Neural cell (in vitro differentiated cells): ENCODE data around the gene CTDNEP1. TPM values are rescaled to one million over a fixed set of nuclear protein-coding genes. Genes with fewer than 3 reads are reported as not detected.

Experiments
- H2AFZ ChIP-seq: fragments of 200-600, 300-800 bp; sonication (generic), shearing (Covaris generic); 2 replicates; pipeline ENCODE4 v1.6.0; 2014; ENCODE audit warnings: low read depth, mild to moderate bottlenecking, antibody characterized with exemption, low read length, moderate library complexity
- H3F3A ChIP-seq: fragments of 200-600 bp; shearing (Covaris generic); 2 replicates; pipeline ENCODE4 v1.6.1; 2016; ENCODE audit warnings: mild to moderate bottlenecking, moderate library complexity, mixed read lengths, antibody characterized with exemption, low read length; ENCODE audit not compliant: insufficient read depth, poor library complexity, severe bottlenecking
- H3K27ac ChIP-seq: fragments of 200-600, 300-800 bp; sonication (generic), shearing (Covaris generic); 2 replicates; pipeline ENCODE4 v1.5.1; 2014; ENCODE audit warnings: mild to moderate bottlenecking, low read length, moderate library complexity
- H3K27me3 ChIP-seq: fragments of 300-800, 200-600 bp; sonication (generic), shearing (Covaris generic); 2 replicates; pipeline ENCODE4 v1.6.0; 2014; ENCODE audit warnings: mild to moderate bottlenecking, low read depth, low read length, moderate library complexity; ENCODE audit not compliant: insufficient read depth
- H3K36me3 ChIP-seq: fragments of 300-800, 200-600 bp; sonication (generic), shearing (Covaris generic); 2 replicates; pipeline ENCODE4 v1.5.1; 2014; ENCODE audit warnings: mild to moderate bottlenecking, antibody characterized with exemption, low read length, moderate library complexity; ENCODE audit not compliant: insufficient read depth
- H3K4me2 ChIP-seq: fragments of 300-800, 200-600 bp; sonication (generic), shearing (Covaris generic); 2 replicates; pipeline ENCODE4 v1.6.0; 2014; ENCODE audit warnings: mild to moderate bottlenecking, low read length
- H3K4me3 ChIP-seq: fragments of 300-800, 200-600 bp; sonication (generic), shearing (Covaris generic); 2 replicates; pipeline ENCODE4 v1.5.1; 2014; ENCODE audit warnings: mild to moderate bottlenecking, low read length, moderate library complexity
- H3K79me2 ChIP-seq: fragments of 200-600 bp; shearing (Covaris generic); replicated peaks from 2 replicates; pipeline ENCODE4 v1.6.0; 2014; ENCODE audit warnings: mild to moderate bottlenecking, low read length, moderate library complexity; ENCODE audit not compliant: insufficient read depth
- H3K9ac ChIP-seq: fragments of 300-800, 200-600 bp; sonication (generic), shearing (Covaris generic); 2 replicates; pipeline ENCODE4 v1.6.1; 2016; ENCODE audit warnings: mild to moderate bottlenecking, low read length, mixed read lengths
- H3K9me2 ChIP-seq: fragments of 200-600 bp; shearing (Covaris generic); 2 replicates; pipeline ENCODE4 v1.6.1; 2016; ENCODE audit warnings: mild to moderate bottlenecking, low read length, mixed read lengths; ENCODE audit not compliant: insufficient read depth
- H3K9me3 ChIP-seq: fragments of 200-600, 300-800 bp; sonication (generic), shearing (Covaris generic); 2 replicates; pipeline ENCODE4 v1.6.1; 2016; ENCODE audit warnings: mild to moderate bottlenecking, mixed run types, low read length, moderate library complexity, mixed read lengths
- H4K20me1 ChIP-seq: fragments of 200-600 bp; shearing (Covaris generic); 2 replicates; pipeline ENCODE4 v1.6.1; 2016; ENCODE audit warnings: mild to moderate bottlenecking, mixed run types; ENCODE audit not compliant: insufficient read depth
- CTCF ChIP-seq: fragments of 450-650 bp; IDR thresholded peaks from 2 replicates; pipeline ENCODE4 v1.5.1; 2014; ENCODE audit warnings: antibody characterized with exemption, mild to moderate bottlenecking, moderate library complexity; ENCODE audit not compliant: poor library complexity, severe bottlenecking
- EP300 ChIP-seq: fragments of 450-650 bp; conservative IDR thresholded peaks from 2 replicates; pipeline ENCODE4 v1.6.1; 2014; ENCODE audit warnings: antibody characterized with exemption, mild to moderate bottlenecking, moderate library complexity; ENCODE audit not compliant: poor library complexity, severe bottlenecking
- EZH2 ChIP-seq: fragments of 200-600, 300-800 bp; shearing (Covaris generic), sonication (generic); IDR thresholded peaks from 2 replicates; pipeline ENCODE4 v1.6.1; 2014; ENCODE audit warnings: antibody characterized with exemption, low read length, borderline replicate concordance, mild to moderate bottlenecking; ENCODE audit not compliant: insufficient read depth, poor library complexity, severe bottlenecking
- MXI1 ChIP-seq: fragments of 450-650 bp; conservative IDR thresholded peaks from 2 replicates; pipeline ENCODE4 v1.6.1; 2014; ENCODE audit warnings: antibody characterized with exemption, mild to moderate bottlenecking; ENCODE audit not compliant: poor library complexity, severe bottlenecking
- POLR2AphosphoS5 ChIP-seq: IDR thresholded peaks from 2 replicates; pipeline ENCODE4 v1.6.1; 2012
- RAD21 ChIP-seq: fragments of 450-650 bp; conservative IDR thresholded peaks from 2 replicates; pipeline ENCODE4 v1.6.1; 2014; ENCODE audit warnings: antibody characterized with exemption, mild to moderate bottlenecking, moderate library complexity
- REST ChIP-seq: IDR thresholded peaks from 2 replicates; pipeline ENCODE4 v1.6.1; 2012; ENCODE audit warnings: borderline replicate concordance
- SMC3 ChIP-seq: fragments of 450-650 bp; conservative IDR thresholded peaks from 2 replicates; pipeline ENCODE4 v1.6.1; 2014; ENCODE audit warnings: antibody characterized with exemption, mild to moderate bottlenecking, moderate library complexity; ENCODE audit not compliant: poor library complexity
- TAF1 ChIP-seq: IDR thresholded peaks from 2 replicates; pipeline ENCODE4 v1.6.1; 2012; ENCODE audit warnings: low read depth
- polyA plus RNA-seq: library from polyadenylated mRNA; depleted of rRNA; stranded (reverse); fragments of >200 nt; gene quantifications from 2 replicates; pipeline ENCODE4 v1.2.3, GENCODE V29; 2014

CTDNEP1 gene
- polyA plus RNA-seq, 1 donor from 2014 or later = 39.4 TPM

DNA sequence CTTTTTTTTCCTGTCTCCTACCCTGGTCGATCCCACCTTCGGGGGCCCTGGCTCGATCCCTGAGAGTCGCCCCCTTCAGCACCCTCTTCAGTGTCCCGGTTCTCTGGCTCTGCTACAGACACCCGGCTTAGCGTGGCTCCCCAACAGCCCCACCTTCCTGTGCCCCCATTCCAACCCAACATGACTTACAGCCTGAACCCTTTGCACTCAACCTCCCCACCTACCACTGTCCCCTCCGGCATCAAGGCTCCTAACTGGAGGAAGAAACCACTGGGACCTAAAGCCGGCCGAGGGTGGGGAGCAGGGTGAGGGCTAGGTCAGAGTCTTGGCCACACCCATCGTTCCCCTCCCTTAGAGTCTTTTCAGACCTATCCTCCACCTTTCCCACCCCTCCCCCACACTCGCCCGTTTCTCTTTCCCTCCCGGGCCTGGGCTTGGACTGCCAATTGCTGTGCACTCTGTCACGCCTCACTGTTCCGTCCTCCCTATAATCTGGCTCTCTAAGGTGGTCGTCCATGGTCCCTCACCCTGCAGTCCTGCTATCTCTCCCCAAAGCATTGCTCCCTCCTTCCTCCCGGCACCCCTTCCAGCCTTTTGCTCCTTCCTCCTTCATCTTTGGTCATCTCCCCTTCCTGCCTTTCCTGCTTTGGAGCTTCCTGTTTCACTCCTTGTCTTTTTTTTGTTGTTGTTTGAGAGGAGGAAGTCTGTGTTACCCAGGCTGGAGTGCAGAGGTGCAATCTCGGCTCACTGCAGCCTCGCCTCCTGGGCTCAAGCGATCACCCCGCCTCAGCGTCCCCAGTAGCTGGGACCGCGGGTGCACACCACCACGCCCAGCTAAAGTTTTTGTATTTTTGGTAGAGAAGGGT is 11.6 kb upstream of the CTDNEP1 start:
- no peak overlapping the region for H2AFZ ChIP-seq

More for the DNA sequence above, 11.6 kb upstream of the CTDNEP1 start:
- no peaks in the 10 kb centered on the region for H3K9me2 ChIP-seq
- no peaks in the 10 kb centered on the region for H3F3A ChIP-seq
- no peak overlapping the region for H3K4me2 ChIP-seq
- no peaks in the 10 kb centered on the region for H3K79me2 ChIP-seq
- TF ChIP-seq REST = no peak
- TF ChIP-seq RAD21 = no peak
- TF ChIP-seq SMC3 = no peak
- no peak for TF ChIP-seq TAF1
- no peak for TF ChIP-seq MXI1
- no peak for TF ChIP-seq POLR2AphosphoS5
- no peak for TF ChIP-seq CTCF
- no peak for TF ChIP-seq EP300
- no peak for TF ChIP-seq EZH2
- H4K20me1 ChIP-seq = no peaks in the 10 kb centered on the region
- no peak overlapping the region for H3K9ac ChIP-seq
- H3K36me3 ChIP-seq = peaks cover 4% of the 10 kb centered on the region
- H3K27me3 ChIP-seq = peaks cover 60% of the 10 kb centered on the region
- no peak overlapping the region for H3K27ac ChIP-seq
- peak overlapping the region; percentile 43 for H3K4me3 ChIP-seq
- H3K9me3 ChIP-seq = no peaks in the 10 kb centered on the region
